NCI-H460 (cell line): ENCODE results near the gene DPP9. TPM values are rescaled to one million over a fixed set of nuclear protein-coding genes. Genes with fewer than 3 reads are reported as not detected.
A peak's percentile ranks its signal among the peaks of the same experiment; 100 is the strongest.
"Not testable (repeated sequence)": the region's sequence is repeated elsewhere in the genome, so short reads cannot be mapped to it uniquely, and the experiment has no call there.

Source experiments
- DNase-seq: peaks from one replicate; pipeline ENCODE4 v3.0.0-alpha.2; 2016; ENCODE audit warnings: low read depth; ENCODE audit errors: extremely low read depth
- total RNA-seq: library from RNA; depleted of rRNA; stranded (reverse); fragments of >200 nt; shearing (Covaris generic); gene quantifications from 2 replicates; pipeline ENCODE4 v1.2.3, GENCODE V29; 2014

The DPP9 gene
- total RNA-seq, 1 experiment from 2014 or later = 28.4 TPM

DNA sequence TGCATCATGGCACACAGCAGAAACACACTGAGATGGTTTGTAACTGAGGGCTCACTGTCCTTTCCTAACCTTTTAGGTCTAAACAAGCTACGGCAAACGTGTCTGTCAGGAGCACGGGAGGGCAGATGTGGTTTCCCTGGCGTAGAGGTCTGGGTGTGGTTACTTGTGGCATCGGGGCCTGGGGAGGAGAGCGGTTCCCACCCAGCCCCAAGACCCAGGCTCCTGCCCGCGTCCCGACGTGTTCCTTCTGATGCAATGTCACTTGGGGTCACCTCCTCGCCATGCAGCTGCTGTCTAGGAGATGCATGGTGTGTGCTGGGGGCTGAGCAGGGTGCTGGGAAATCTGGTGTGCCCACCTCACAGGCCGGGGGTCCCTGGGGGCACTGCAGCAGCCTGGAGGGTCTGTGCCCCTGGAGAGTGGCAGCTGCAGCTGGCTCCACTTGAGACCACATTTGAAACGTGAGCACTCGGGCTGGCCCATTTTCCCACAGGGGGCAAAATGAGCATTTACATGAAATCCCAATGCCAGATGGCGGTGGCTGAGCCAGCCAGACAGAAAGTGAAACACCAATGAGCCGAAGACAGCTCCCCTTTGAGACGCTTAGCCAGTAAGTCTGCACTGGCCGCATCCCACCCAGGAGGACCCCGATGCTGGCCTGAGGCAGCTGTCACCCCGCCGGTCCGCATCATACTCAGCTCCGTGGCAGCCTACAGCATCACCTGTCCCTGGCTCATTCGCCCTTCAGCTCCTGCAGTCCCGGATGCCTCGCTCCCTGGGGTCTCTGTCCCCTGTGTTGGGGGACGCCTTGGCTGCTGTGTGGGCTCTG, 31.2 kb downstream of the DPP9 start:
- no peak for DNase-seq

GRCh38 chr19:4691373-4691772, 32.3 kb downstream of the DPP9 start:
- DNase-seq = no peak

GRCh38 chr19:4690361-4690760, 33.3 kb downstream of the DPP9 start:
- DNase-seq = no peak

DNA sequence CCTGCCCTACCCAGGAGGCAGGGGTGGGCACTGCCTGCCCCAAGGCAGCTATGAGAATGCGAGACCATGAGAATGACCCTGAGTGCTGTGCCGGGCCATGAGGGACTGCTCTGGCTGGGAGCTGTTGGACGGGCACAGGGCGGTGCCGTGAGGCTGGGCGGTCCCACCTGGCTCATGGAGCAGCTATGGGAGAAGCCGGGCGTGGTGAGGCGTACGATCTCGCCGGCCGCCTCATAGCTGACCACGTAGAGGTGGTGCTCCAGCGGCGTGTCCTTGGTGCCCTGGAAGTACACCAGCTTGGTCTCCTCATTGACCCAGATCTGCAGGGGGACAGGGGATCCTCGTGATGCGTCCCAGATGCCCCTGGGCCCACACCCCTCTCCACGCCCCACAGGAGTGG, 34.2 kb downstream of the DPP9 start:
- DNase-seq = no peak

GRCh38 chr19:4688587-4688986, 35.1 kb downstream of the DPP9 start:
- DNase-seq = no peak

DNA sequence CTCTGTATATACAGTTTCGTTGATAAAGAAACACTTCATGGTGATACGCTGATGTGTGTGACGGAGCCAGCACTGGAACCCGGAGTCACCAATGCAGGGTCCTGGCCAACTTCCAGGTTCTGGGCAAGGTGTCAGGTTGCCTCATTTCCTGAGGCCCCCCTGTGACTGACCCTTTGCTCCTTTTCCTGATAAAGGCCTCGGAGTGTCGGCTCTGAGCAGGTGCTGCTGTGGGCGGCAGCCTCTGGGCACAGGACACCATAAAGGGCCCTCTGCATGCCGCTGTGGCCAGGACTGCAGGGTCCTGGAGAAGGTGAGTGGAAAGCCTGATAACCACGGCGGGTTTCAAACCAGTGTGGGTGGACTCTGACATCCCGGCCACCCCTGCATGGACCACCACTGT, 36.2 kb downstream of the DPP9 start:
- no peak for DNase-seq

- no peak for DNase-seq
Observed at GRCh38 chr19:4686700-4687099, 36.9 kb downstream of the DPP9 start.

DNA sequence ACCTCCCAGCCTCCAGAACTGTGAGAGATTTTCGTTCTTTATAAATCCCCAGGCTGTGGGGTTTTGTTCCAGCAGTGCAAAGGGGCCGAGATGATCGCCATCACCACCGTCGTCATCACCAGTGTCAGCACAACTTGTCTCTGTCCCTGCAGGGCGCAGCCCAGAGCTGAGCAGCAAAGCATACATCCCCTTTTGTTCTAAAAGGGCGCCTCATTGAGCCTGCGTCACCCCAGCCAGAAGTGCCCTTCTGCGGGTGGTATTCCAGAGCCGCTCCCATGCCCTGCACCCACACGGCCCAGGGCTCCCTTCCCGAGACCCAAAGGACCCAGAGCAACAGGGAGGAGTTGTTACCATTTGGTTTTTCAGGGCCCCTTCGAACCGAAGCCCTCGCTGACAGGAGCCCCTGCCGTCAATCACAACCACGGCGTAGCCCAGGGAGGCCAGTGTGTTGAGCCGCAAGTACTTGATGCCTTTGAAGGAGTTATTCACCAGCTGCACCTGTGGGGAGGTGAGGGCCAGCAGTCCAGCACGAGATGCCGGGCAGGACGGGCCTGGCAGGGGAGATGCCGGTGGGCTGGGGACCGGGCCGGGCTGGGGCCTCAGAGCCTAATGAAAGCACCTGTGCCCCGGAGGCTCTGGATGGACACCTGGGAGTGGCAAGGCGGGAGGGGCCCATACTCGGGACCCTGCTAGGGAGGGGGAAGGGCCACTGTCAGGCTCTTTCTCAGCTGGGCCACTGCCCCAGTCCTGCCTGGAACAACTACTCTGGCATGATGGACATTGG, 39.1 kb downstream of the DPP9 start:
- DNase-seq = no peak

DNA sequence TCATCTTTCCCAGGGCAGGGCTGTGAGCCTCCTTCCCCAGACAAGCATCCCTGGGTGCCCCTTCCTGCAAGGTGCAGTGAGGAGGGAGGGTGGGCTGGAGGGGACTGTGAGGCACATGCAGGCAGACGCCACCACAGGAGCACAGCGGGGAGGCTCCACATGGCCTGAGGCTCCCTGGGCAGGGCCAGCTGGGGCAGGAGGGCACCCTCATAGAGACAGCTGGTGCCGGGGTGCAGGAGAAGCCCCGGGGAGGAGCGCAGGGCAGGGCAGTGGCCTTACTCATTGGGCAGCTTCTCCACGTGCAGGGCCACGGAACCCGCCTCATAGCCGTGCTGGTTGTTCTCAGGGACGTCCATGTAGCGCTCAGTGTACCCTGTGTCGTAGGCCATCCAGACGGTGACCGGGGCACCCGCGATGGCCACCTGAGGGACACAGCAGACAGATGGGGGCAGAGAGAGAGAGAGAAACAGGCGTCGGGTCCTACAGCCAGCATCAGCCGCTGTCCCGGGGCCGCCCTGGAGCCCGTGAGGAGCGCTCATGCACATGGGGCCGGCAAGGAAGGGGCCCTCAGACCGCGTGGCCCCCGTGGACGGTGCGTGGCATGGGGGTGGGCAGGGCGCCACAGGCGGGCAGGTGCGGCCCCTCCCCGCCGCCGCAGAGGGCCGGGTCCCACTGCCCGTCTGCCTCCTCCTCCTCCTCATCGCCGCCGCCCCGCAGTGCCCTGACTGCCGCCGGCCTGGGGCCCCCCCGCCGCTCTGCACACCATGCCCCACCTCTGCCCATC, 41.0 kb downstream of the DPP9 start:
- DNase-seq = no peak

GRCh38 chr19:4680021-4680420, 43.6 kb downstream of the DPP9 start:
- not testable (repeated sequence) for DNase-seq

- DNase-seq = no peak
Observed at GRCh38 chr19:4678881-4679790, 44.5 kb downstream of the DPP9 start.

- peak; percentile 55 for DNase-seq
Observed at GRCh38 chr19:4676955-4677731, 46.5 kb downstream of the DPP9 start.

DNA sequence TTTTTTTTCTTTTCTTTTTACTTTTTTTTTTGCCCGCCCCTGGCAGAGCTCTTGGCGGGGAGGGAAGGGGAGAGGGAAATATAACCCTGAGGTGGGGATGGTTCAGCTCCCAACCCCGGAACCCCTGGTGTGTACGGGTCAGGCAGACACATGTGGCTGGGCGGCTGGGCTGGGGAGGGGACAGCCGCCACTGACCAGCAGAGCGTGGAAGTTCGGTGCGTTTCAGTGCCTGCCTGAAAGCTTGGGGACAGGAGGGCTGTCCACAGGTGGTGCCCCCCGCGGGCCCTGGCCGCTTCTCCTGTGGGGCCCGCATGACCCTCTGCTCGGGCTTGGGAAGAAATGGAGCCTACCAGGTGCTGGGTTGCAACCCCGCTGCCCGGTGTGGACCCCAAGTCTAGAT, 48.3 kb downstream of the DPP9 start:
- no peak for DNase-seq

GRCh38 chr19:4673726-4674125, 49.9 kb downstream of the DPP9 start:
- DNase-seq = no peak

GRCh38 chr19:4673216-4673615, 50.4 kb downstream of the DPP9 start:
- no peak for DNase-seq

GRCh38 chr19:4671185-4671851, 52.3 kb downstream of the DPP9 start:
- no peak for DNase-seq

DNA sequence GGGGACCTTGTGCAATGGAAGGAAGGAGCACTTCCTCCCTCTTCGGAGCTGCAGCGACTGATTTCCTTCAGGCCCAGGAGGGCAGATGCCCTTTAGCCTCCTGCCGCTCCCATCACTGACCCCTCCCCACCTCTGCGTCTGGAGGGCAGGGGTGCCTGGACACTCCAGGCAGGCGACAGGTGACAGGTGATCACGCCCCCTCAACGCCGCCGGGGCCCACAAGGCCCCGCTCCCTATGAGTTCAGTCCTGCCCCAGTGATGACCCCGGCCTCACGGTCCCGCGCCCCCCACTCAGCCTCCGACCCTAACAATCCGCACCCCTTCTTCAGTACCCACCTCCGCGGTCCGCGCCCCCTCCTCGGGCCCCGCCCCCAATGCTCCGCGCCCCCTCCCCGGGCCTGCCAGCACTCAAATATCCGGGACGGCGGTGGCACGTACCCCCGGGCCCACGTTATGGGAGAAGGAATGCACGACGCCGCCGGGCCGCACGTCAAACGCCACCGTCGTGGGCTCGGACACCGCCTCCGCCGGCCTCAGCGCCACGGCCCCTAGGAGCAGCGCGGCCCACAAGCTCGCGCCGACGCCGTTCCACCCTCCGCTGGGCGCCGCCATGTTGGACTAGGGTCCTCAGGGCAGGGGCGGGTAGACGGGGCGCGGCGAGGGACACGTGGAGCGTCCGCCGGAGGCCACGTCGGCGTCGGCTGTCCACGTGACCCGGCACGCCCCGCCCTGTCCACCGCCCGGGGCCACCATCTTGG, 53.7 kb downstream of the DPP9 start, which contains the start of gene MYDGF:
Gene MYDGF (minus strand): TSS at position 620 of the 758 bp plus-strand sequence. CDS start 8 bp downstream, at position 612.
- DNase-seq = peak; percentile 80

DNA sequence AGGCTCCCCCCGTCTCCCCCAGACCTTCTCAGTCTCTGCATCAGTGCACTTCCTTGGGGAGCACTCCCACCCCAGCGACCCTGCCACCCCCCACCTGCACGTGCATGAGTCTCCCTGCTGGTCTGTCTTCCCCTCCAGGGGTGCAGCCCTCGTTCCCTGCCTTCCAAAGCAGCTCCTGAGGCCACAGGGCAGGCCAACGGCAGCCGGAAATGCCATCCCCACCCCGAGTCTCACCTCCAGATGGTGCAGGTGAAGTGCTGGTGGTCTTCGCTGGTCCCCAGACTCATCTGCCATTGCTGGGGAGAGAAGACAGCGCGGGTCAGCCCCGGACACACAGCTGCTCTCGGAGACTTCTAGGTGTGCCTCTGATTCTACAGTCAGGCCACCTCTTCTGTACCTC, 59.0 kb downstream of the DPP9 start:
- no peak for DNase-seq
